ENCODE measurements around the gene PIK3AP1.

DNA sequence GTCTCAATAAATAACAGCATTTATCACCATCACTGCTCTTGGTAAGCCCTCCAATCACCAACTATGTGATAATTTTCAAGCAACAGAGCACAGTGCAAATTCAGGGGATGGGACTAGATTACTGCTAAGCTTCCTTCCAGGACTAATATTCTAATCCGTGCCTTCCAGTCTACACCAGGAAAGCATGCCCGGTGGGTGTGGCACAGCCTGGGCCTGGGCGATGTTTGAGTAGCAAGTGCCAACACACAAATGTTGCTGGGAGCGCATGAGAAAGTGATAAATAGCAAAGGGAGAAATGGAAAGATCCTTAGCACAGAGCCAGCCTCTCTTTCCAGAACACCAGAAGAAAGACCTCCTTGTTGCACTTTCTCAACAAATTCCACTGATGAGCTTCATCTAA is 120.0 kb downstream of the PIK3AP1 start:
- TF ChIP-seq, protein P1, sequence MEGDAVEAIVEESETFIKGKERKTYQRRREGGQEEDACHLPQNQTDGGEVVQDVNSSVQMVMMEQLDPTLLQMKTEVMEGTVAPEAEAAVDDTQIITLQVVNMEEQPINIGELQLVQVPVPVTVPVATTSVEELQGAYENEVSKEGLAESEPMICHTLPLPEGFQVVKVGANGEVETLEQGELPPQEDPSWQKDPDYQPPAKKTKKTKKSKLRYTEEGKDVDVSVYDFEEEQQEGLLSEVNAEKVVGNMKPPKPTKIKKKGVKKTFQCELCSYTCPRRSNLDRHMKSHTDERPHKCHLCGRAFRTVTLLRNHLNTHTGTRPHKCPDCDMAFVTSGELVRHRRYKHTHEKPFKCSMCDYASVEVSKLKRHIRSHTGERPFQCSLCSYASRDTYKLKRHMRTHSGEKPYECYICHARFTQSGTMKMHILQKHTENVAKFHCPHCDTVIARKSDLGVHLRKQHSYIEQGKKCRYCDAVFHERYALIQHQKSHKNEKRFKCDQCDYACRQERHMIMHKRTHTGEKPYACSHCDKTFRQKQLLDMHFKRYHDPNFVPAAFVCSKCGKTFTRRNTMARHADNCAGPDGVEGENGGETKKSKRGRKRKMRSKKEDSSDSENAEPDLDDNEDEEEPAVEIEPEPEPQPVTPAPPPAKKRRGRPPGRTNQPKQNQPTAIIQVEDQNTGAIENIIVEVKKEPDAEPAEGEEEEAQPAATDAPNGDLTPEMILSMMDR (IDR thresholded peaks at IDR 0.05; ENCODE audit: insufficient read depth, low read depth, low read length), result no peak
- no peak for TF ChIP-seq EZH2 (IDR thresholded peaks at IDR 0.05; ENCODE audit: insufficient read depth, low read length)

Measured in astrocyte (in vitro differentiated cells and primary cell).